Motor neuron (in vitro differentiated cells): ENCODE results near the gene ADGRB3. TPM values are rescaled to one million over a fixed set of nuclear protein-coding genes. Genes with fewer than 3 reads are reported as not detected.

Experiments used
- ATAC-seq, 8 experiments: fragments of 200-7000 bp; cut with Tn5 transposase; replicated peaks in 6 of 8; 2 replicates each; pipeline ENCODE4 v1.8.0; 2021; ENCODE audit warnings: mild to moderate bottlenecking in 8 of 8, moderate library complexity in 8 of 8
- H3K27ac ChIP-seq, 2 donors: fragments of 250-450 bp; sonication (Bioruptor Pico); 2 replicates each; pipeline ENCODE4 v1.9.0; 2021; ENCODE audit warnings: antibody characterized with exemption in 2 of 2, mild to moderate bottlenecking in 2 of 2, moderate library complexity in 1 of 2
- H3K4me1 ChIP-seq, 2 donors: fragments of 250-450 bp; sonication (Bioruptor Pico); replicated peaks in 1 of 2; 2 replicates each; pipeline ENCODE4 v1.6.1; 2021; ENCODE audit warnings: antibody characterized with exemption in 2 of 2, mild to moderate bottlenecking in 2 of 2, moderate library complexity in 1 of 2
- H3K4me3 ChIP-seq, 5 donors: fragments of 250-450 bp; sonication (Bioruptor Pico); 2 replicates each; pipeline ENCODE4 v1.9.0; 2021; ENCODE audit warnings: antibody characterized with exemption in 5 of 5, mild to moderate bottlenecking in 5 of 5, moderate library complexity in 4 of 5
- WGBS, 10 experiments: fragments of 450-650 bp; shearing (Covaris generic); methylation state at CpG; one replicate each; pipeline ENCODE4 v1.0.0; 2022; 5-methylcytosine and 5-hydroxymethylcytosine counted together
- in situ Hi-C, 9 experiments: fragments of 400-800 bp; cut with MboI; loops; one replicate each; pipeline ENCODE4 v1.15.0; 2021; ENCODE audit warnings: low sequenced_read_pairs in 9 of 9, low pct_unique_long_range_greater_than_20kb in 2 of 9; ENCODE audit not compliant: unreplicated experiment in 9 of 9
- total RNA-seq, 8 experiments: library from RNA; unstranded; fragments of 300-600 nt; gene quantifications; 2 replicates each; pipeline versions ENCODE4 v1.2.3 to v1.2.4, GENCODE V29; 2022

The ADGRB3 gene
- total RNA-seq, 8 experiments from 2014 or later, result 0.05 to 48.0 (median 24.2) TPM

DNA sequence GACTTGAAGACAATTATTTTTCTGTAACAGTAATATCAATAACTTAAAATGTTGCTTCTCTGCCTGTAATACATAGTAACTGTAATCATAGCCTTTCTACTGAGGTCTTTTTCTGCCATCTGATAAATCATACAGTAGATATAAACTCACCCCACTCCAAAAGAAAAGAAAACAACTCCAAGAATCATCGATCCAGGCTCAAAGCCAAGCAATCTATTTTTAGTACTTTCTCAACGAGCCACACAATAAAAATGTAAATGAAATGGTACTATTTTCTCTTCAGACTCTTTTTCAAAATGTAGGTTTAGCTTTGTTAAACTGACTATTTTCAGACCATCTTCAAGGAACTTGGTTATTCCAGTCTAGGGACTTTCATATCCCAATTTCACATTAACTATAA lies 493.3 kb downstream of the ADGRB3 start:
- Histone ChIP-seq H3K4me1 (no peaks in the 10 kb centered on the region), H3K4me3 (no peak overlapping the region), H3K27ac (no peak overlapping the region)
- in situ Hi-C loops, result no loop called here
- no peak for ATAC-seq
- WGBS, 10 experiments, result 0 to 43% (median 29%) methylated on average over 1 to 2 of the region's 2 CpGs; no CpG with 5 or more reads in 1 of the 10 experiments

DNA sequence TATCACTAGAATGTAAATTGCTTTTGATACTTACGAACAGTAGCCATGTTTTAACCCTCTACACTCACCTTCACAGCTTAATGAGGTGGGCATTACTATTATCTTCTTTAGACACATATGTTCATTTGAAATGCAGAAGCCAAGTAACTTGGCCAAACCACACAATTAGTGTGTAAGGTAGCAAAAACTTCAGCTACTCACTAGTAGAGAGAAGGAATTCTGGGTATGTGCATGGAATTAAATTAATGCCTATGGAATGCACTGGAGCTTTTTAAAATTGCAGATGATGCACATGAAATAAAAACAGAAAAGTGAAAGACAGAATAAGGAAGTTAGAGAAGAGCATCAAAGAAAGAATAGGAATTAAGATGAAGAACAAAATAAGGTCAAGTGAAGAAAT lies 494.0 kb downstream of the ADGRB3 start:
- 25 to 100% (median 62%) methylated on average over 1 of the region's 1 CpG; no CpG with 5 or more reads in 4 of the 10 experiments for WGBS, 10 experiments
- Histone ChIP-seq H3K4me3 (no peak overlapping the region), H3K27ac (no peak overlapping the region), H3K4me1 (no peaks in the 10 kb centered on the region)
- in situ Hi-C loops, result no loop called here
- ATAC-seq, result no peak

DNA sequence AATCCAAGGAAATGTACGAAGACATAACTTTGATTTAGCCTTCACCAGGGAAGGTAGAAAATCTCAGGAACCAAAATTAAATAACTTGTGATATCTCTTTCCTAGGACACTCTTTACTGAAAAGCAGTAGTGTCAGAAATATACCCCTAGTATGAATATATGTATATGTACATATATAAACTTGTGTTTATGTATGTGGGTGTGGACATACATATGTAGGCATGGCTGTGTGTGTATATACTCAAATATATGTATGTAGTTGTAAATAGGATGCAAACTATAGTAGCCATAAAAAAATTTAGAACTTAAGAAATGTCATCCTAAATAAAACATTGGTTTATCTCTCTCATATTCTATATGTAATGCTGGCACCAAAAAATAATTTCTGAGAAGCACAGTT lies 500.8 kb downstream of the ADGRB3 start:
- H3K4me3 ChIP-seq, result no peak overlapping the region
- in situ Hi-C loops, result no loop called here
- 0 to 100% (median 78%) methylated on average over 1 of the region's 1 CpG; no CpG with 5 or more reads in 2 of the 10 experiments for WGBS, 10 experiments
- H3K4me1 ChIP-seq, result no peaks in the 10 kb centered on the region
- no peak overlapping the region for H3K27ac ChIP-seq
- peak in 2 of 8 experiments; percentile 45 to 100 for ATAC-seq

DNA sequence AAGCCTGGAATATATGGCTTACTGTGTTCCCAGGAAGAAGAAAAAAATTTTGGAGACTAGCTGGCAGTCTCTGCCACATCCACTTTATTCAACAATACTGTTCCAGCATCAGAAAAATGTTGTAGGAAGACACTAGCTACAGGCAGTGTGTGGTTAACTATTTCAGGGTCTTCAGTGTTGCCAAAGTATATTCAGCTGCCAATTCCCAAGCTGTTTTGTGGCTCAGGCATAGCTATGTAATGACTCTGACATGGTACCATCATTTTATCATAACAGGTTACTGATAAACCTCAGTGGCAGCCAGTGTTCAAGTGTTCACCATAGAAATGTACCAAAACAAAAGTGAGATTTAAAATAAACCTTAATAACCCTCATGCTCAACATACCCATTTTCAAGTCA lies 503.1 kb downstream of the ADGRB3 start:
- H3K4me1 ChIP-seq, result no peaks in the 10 kb centered on the region
- no peak overlapping the region for H3K27ac ChIP-seq
- in situ Hi-C loops, result no loop called here
- no peak overlapping the region for H3K4me3 ChIP-seq
- no peak for ATAC-seq

DNA sequence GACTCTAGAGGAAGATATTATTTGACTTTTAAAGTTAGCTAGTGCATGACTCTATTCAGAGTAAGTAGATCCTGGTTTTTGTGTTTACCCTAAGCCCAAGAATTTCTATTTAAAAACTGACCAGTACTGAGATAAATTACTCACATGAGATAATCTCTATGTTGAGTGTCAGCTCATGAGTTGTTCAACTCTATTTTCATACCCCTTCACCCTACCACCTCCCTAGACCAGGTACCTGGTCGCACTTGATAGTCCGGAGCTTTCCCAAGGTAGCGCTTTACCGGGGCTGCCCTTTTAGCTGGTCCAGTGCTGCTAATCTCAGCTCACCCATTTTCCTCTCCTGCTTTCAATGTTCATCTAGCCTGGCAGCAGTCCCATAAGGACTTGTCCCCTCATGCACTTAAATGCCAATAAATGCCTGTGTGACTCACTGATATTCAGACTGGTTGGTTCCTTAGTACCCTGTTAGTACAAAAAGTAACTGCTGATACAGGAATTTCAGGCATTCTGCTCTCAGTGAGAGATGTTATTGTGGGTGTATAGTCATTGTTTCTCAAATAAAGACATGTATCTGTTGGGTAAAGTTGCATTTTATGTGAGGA lies 503.9 kb downstream of the ADGRB3 start:
- ATAC-seq, result peak in 2 of 8 experiments; percentile 23 to 79
- H3K27ac ChIP-seq, result no peak overlapping the region
- no peak overlapping the region for H3K4me3 ChIP-seq
- 31 to 100% (median 95%) methylated on average over 1 to 4 of the region's 4 CpGs; no CpG with 5 or more reads in 3 of the 10 experiments for WGBS, 10 experiments
- H3K4me1 ChIP-seq, result no peaks in the 10 kb centered on the region
- in situ Hi-C loops, result no loop called here

DNA sequence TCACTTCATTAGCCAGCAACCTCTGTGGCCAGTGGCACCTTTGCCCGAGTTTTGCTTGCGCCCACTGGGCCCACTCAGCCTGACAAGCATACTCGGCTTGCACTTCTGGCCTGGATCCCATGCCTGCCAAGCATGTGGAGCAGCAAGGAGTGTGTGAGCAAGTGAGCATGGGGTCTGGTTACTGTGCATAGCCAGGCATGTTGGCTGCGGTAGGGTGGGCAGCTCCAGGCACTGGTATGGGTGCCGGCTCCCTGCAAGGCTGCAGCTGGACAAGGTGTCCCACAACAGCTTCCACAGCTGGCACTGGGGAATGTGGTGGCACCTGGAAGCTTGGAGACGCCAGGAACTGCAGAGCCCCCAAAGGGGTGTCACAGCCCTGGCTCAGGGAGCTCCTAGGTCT lies 510.0 kb downstream of the ADGRB3 start:
- 0 to 100% (median 78%) methylated on average over 1 to 5 of the region's 6 CpGs; no CpG with 5 or more reads in 2 of the 10 experiments for WGBS, 10 experiments
- in situ Hi-C loops, result no loop called here
- no peaks in the 10 kb centered on the region for H3K4me1 ChIP-seq
- H3K4me3 ChIP-seq, result no peak overlapping the region
- no peak overlapping the region for H3K27ac ChIP-seq
- no peak for ATAC-seq

DNA sequence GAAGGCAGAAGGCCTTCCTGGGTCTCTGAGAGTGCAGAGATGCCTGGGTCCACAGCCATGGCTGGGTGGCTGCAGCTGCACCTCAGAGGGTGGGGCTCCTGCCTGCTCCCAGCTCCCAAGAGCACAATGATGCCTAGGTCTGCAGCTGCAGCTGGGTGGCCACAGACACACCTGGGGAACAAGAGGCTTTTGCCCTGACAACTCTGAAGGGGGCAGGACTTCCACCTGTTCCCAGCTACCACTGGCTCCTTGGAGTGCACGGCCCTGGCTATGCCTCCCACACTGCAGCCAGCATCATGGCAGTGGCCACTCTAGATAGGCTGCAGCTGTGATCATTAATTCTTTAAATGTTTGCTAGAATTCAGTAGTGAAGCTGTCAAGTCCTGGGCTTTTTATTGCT lies 511.3 kb downstream of the ADGRB3 start:
- H3K27ac ChIP-seq, result no peak overlapping the region
- ATAC-seq, result no peak
- 25 to 100% (median 56%) methylated on average over 1 of the region's 1 CpG; no CpG with 5 or more reads in 5 of the 10 experiments for WGBS, 10 experiments
- no peaks in the 10 kb centered on the region for H3K4me1 ChIP-seq
- H3K4me3 ChIP-seq, result no peak overlapping the region
- in situ Hi-C loops, result no loop called here

DNA sequence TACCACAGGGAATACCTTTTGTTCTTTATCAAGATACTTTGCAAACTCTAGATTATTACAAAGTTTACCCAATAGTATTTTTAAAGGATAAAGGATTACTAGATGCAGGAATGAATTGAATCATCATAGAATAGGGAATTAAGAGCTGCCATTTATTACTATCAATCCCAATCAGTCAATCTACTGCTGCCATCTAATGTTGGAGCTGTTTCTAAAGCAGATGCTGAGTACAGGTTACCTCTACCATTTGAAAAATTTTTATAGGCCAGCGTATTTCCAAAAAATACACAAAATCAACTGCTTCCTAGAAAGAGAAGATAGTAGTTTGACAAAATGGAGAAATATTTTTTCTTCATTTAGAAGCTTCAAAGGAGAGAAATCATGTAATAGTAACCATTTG lies 520.4 kb downstream of the ADGRB3 start:
- Histone ChIP-seq H3K27ac (no peak overlapping the region), H3K4me3 (no peak overlapping the region), H3K4me1 (peaks cover 0 to 12% of the 10 kb centered on the region in 2 donors)
- peak in 2 of 8 experiments; percentile 47 to 62 for ATAC-seq
- in situ Hi-C loops, result no loop called here
- WGBS, 10 experiments, result 13 to 100% (median 68%) methylated on average over 1 of the region's 1 CpG; no CpG with 5 or more reads in 2 of the 10 experiments

DNA sequence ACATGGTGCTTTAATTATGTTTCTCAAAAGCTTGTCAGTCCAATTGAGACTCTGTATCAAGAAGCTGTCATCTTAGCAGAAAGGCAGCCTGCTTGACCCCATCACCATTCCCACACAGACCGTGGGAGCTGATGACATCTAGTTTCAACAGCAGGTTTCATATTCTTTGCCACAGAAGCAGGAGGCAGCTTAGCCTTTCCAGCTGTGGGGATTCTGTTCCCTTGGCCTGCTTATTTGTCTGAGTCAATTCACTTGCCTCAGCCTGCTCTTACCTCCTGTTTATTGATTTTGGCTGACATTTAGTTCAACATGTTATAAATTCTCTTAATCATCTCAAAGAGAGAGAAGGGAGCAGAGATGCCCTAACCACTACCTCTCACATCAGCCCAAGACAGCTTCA lies 527.7 kb downstream of the ADGRB3 start:
- WGBS, 10 experiments, result 0 to 67% (median 20%) methylated on average over 1 of the region's 1 CpG; no CpG with 5 or more reads in 5 of the 10 experiments
- peak in 5 of 8 experiments; percentile 76 to 98 (median 83) for ATAC-seq
- Histone ChIP-seq H3K27ac (peak overlapping the region in 1 of 2 donors; percentile 50), H3K4me1 (peaks cover 9 to 19% of the 10 kb centered on the region in 2 donors), H3K4me3 (no peak overlapping the region)
- in situ Hi-C loops, result no loop called here

DNA sequence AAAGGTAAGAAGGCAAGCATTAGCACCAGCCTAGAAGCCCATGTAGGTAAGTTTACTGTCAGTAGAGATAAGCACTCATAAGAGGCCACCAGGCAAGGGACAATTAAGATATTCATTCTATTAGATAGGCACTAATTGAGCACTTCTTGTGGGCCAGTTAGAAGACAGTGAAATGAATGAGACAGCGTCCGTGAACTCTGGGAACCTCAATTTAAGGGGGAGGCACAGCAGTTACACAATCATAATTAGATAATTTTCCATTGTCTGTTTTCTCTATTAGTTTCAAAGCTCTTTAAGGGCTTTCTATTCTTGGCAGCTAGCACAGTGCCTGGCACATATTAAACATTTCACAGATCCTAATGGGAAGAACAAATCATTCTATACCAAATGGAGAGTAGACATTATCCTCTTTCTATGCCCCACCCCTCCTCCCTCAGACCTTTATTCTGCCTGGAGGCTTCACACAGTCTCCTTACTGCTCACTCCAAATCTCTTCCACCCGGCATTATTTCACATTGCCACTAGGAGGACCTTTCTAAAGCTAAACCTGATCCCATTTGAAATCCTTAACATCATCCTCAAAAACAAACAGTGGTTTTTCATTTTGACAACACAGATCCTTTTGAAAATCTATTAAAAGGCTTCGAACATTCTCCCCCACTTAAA lies 529.6 kb downstream of the ADGRB3 start:
- in situ Hi-C loops, result no loop called here
- 0 to 93% (median 43%) methylated on average over 2 to 4 of the region's 4 CpGs; no CpG with 5 or more reads in 2 of the 10 experiments for WGBS, 10 experiments
- Histone ChIP-seq H3K4me3 (no peak overlapping the region), H3K27ac (no peak overlapping the region), H3K4me1 (peaks cover 9 to 19% of the 10 kb centered on the region in 2 donors)
- peak in 3 of 8 experiments; percentile 79 to 92 (median 81) for ATAC-seq

DNA sequence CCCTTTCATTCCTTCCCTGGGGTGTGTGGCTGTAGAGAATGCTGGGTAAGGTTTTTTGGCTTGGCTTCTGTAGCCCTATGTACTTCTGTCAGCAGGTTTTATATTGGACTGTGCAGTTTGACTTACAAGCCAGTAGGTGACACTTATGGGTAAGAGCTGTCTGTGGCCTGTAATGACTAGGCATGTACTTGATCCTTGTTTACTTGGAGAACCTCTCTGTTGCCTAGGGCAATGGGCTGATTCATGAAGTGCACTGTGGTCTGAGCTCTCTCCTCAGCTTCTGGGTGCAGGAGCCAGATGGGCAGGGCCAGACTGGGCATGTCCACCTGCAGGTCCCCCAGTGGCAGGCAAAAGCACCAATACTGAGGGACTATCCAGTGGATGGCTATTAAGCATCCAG lies 544.6 kb downstream of the ADGRB3 start:
- in situ Hi-C loops, result no loop called here
- no peak overlapping the region for H3K27ac ChIP-seq
- ATAC-seq, result peak in 4 of 8 experiments; percentile 64 to 100 (median 98)
- H3K4me3 ChIP-seq, result no peak overlapping the region
- no peaks in the 10 kb centered on the region for H3K4me1 ChIP-seq

DNA sequence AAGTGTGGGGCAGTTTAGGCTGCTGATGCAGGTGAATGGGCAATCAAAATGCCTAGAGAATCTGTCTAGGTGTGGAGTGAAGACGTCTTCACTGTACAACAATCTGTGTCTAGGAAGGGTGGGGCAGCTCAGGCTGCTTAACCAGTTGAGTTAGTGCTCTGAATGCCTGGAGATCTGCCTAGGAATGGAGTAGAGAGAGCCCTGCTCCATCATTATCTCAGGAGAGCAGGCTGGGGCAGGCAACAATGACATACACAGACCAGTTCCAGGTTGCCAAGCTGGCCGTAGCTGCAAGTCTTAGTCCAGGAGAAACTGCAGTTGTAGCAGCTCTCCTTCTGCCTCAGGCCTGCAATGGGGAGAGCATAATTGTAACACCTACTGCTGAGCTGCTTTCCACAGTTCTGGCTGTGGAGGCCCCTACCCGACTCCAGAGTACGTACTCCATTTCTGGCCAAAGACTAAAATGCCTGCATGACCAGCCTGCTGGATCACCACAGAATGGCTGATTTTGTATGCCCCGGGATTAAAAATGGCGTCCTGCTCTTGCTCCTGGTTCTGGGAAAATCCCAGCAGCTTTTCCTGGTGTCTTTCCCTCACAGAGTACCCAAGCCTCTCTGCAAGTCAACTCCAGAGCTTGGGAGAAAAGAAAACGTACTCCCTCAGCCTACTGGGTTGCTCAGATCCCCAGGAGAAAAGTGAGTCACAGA lies 545.4 kb downstream of the ADGRB3 start:
- 0 to 100% (median 82%) methylated on average over 2 to 4 of the region's 7 CpGs; no CpG with 5 or more reads in 3 of the 10 experiments for WGBS, 10 experiments
- ATAC-seq, result no peak
- no peaks in the 10 kb centered on the region for H3K4me1 ChIP-seq
- H3K4me3 ChIP-seq, result no peak overlapping the region
- H3K27ac ChIP-seq, result no peak overlapping the region
- in situ Hi-C loops, result no loop called here

DNA sequence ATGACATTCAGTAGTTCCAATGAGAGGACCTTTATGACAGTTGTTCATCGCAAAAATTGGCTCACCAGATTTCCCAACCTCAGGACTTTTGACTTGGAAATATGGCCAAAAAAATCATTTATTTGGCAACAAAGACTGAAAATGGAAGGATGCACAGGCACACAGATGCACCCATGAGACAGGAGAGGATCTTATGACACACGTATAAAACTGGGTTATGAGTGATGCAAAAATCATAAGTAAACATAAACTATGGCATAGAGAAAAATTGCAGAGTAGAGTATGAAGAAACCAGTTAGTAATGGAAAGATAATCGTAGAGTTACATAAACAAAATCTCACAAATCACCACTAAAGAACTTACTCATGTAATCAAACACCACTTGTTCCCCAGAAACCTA lies 546.9 kb downstream of the ADGRB3 start:
- 0 to 94% (median 87%) methylated on average over 2 to 3 of the region's 3 CpGs for WGBS, 10 experiments
- no peak overlapping the region for H3K27ac ChIP-seq
- ATAC-seq, result no peak
- H3K4me3 ChIP-seq, result no peak overlapping the region
- in situ Hi-C loops, result no loop called here
- H3K4me1 ChIP-seq, result no peaks in the 10 kb centered on the region
